Stimulated activated CD4-positive, alpha-beta T cell treated with anti-CD3 and anti-CD28 coated beads, Interleukin-15, amount 100 ng/mL, for 1 hour (primary cell): ENCODE data around the gene DNASE1L3.
"Not testable (repeated sequence)": the region's sequence is repeated elsewhere in the genome, so short reads cannot be mapped to it uniquely, and the experiment has no call there.

ENCODE experiments used
- DNase-seq, 2 donors: peaks; one replicate each; pipeline ENCODE4 v3.0.0-alpha.2; 2020; ENCODE audit warnings: low read depth in 1 of 2, low spot score in 1 of 2

The DNASE1L3 gene

DNA sequence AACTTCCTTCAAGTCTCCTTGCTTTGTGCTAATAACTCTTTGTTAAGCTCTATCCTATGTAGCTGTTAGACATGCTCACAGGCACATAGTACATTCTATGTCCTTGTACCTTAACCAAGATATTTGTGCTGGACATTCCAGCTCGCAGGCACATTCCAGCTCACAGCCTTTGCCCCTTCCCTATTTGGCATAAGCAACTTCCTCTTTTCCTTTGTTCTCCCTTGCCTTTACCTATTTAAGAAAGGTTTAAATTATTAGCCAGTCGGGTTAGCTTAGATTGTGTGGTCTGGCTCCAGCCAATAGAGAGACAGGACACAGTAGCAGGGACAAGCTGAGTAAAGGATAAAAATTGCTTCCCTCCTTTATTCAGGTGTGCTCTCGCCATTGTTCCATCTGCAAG, 9.3 kb downstream of the DNASE1L3 start:
- DNase-seq: not testable (repeated sequence)

DNA sequence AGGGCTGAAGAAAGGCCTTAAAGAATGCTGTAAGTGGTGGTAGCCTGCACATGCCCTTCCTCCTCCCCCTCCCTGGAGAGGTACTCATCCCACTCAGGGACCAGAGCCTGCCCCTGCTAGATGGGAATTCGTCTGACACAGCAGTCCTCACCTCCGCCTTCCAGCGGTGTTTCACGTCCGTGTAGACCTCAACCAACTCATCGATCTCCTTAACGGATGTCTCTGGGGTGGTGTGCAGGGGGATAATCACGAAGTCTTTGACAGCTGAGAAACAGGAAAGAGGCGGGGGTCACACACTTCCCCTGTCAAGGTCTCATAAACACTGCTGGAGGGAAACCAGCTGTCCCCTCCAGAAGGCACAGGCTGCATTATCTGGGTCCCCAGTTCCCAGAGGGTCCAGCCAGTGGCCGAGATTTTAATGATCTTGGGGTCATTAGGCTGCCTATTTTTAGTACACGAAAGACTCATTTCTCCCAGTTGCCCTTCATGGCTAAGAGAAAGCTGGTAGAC, 9.9 kb downstream of the DNASE1L3 start:
- no peak for DNase-seq

GRCh38 chr3:58200121-58200709, 10.6 kb downstream of the DNASE1L3 start:
- DNase-seq: no peak

DNA sequence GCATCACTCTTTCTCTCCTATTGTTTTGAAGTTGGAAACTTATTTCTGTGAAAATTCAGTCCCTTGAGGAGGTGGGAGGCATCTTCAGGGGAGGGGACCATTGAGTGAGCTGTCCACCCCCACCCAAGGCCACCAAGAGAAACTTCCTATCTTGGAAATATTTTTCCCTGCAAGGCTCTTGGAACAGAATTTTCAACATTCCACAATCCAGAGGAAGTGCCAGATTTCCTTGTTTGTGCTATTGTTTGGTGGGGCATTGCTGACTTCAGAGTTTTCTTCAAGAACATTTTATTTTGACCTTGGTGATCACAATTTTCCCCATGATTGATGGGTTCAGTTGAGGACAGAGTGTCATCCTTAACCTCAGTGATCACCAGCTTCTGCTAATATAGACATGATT, 12.0 kb downstream of the DNASE1L3 start:
- no peak for DNase-seq

GRCh38 chr3:58198362-58198761, 12.4 kb downstream of the DNASE1L3 start:
- no peak for DNase-seq

- no peak for DNase-seq
Measured at GRCh38 chr3:58197588-58197987, 13.2 kb downstream of the DNASE1L3 start.

DNA sequence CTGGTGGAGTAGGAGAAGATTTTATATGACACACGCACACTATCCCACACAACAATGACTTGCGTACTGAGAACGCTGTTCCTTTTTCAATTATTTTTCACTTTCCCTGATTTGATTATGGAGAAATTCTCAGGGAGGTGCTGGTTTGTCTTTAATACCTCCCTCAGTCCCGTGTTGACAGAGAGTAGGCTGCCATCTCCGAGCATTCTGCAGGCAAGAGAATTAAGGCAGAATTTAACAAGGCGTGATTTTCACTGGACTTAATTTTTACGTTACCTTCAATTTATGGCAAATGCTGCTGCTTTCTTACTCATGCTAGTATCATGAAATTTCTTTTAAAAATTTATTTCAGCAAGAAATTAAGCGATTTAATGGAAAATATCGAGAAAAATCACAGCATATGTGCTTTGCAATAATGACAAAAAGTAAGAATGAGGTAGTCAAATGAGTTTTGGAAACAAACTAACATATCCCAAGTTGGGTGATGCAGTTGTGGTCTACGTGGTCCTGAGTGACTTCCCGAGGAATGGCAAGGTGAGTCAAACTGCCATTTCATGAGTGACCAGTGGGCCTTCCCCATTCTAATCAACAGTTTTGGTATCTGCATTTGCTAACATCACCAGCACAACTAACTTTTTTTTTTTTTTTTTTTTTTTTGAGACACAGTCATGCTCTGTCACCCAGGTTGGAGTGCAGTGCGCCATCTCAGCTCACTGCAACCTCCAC, 16.9 kb downstream of the DNASE1L3 start:
- no peak for DNase-seq

DNA sequence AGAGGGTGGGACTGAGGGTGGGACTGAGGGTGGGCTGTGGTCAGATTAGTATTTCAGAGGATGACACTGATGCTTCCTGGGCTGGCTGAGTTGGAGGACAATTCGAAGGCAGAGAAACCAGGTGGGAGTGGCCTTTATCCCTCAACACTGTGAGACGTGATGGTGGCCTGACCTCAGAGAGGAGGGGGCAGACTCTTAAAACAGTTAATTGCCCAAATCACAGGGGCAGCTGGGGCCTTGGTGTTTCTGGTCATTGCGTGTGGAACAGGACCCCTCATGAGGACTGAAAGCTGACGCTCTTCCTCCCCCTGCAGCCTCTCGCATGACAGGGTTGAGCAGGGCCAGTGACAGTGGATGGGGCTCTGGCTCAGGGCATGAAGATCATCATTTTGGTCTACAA, 18.7 kb downstream of the DNASE1L3 start:
- no peak for DNase-seq

- DNase-seq: no peak
Measured at GRCh38 chr3:58191361-58191991, 19.3 kb downstream of the DNASE1L3 start.

GRCh38 chr3:58190882-58191281, 19.9 kb downstream of the DNASE1L3 start:
- DNase-seq: no peak

- DNase-seq: no peak
Measured at GRCh38 chr3:58190291-58190690, 20.5 kb downstream of the DNASE1L3 start.

DNA sequence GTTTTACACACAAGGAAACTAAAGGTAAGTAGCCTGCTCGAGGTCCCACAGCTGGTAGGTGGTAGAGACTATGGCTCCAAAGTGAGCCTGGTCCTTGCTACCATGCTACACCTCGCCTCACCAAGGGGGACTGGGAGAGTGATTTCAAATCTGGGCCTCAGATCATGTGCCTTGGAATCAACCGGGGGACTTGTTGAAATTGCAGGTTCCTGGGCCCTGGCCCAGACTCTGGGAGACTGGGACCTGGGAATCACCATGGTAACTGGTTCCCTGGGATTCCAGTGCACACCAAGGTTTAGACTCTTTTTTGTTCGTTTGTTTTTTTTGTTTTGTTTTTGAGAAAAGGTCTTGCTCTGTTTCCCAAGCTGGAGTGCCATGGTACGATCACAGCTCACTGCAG, 21.1 kb downstream of the DNASE1L3 start:
- DNase-seq: no peak

GRCh38 chr3:58188921-58189451, 21.8 kb downstream of the DNASE1L3 start:
- no peak for DNase-seq

DNA sequence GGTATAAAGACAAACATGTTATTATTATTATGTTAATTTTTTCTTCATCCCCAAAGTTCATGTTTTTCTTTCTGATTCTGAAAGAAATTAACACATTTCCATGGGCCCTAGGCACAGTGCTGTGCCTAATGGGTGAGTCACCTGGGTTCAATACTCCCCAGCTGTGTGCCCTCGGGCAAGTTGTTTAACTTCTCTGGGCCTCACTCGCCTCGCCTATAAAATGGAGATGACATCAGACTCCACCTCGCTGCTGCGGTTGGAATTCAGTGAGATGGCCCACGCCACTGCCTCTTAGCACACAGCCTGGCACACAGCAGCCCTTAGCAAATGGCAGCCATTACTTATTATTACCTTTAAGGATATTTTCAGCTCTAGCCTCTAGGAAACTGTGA, 22.6 kb downstream of the DNASE1L3 start:
- no peak for DNase-seq

DNA sequence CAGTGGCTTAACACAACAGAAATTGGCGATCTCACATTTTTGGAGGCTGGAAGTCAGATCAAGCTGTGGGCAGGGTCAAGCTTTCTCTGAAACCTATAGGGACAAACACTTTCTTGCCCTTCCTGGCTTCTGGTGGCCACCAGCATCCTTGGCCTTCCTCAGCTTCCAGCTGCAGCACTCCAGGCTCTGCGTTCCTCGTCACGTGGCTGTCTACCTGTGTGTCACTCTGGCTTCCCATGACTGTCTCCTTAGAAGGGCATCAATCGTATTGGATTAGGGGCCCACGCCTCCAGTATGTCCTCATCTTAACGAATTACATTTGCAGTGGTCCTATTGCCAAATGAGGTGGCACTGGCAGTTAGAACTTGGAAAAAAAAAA, 25.8 kb downstream of the DNASE1L3 start:
- DNase-seq: no peak

GRCh38 chr3:58184309-58184981, 26.3 kb downstream of the DNASE1L3 start:
- no peak for DNase-seq

DNA sequence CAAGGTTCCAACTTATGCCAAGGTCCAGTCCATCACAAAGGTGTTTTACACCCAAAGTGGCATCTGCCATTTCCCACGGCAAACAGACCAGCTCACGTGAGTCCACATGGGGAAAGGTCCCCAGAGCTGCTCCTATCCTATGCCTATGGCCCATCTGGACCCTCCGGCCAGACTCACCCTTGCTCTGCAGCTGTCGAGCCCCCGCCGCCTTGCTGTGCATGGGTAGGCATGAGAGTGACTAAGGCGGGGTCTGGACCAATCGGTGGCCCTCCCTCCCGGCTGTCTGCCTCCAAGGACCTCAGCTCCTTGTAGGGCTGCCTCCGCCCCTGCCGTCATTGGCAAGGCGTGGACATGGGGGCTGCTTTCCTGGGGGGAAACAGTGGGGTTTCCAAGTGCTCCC, 26.9 kb downstream of the DNASE1L3 start:
- DNase-seq: no peak

GRCh38 chr3:58183221-58183620, 27.6 kb downstream of the DNASE1L3 start:
- no peak for DNase-seq

DNA sequence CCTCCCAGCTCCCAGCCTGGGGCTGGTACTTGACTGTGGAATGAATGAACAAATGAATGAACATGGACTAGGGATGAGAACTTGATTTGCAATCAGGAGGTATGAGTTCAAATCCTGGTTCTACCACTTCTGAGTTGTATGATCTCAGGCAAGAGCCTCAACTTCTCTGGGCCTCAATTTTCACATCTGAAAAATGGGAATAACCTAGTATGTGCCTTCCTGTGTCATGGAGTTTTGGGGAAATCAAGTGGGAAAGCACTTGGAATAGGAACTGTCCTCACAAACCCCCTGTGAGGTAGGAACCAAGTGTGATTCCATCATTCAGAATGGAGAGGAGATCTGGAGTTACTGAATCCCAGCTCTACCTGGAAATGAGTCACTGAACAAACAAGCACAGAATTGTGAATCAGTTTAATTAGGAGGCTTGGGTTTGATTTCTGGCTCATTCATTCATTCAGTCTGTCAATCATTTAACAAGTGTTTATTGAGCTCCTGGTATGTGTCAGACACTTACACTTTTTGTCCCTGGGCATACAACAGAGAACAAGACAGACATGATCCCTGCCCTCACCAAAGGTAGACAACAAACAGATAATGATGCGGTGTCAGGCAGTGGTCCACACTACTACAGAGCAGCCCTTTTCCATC, 29.7 kb downstream of the DNASE1L3 start:
- no peak for DNase-seq

DNA sequence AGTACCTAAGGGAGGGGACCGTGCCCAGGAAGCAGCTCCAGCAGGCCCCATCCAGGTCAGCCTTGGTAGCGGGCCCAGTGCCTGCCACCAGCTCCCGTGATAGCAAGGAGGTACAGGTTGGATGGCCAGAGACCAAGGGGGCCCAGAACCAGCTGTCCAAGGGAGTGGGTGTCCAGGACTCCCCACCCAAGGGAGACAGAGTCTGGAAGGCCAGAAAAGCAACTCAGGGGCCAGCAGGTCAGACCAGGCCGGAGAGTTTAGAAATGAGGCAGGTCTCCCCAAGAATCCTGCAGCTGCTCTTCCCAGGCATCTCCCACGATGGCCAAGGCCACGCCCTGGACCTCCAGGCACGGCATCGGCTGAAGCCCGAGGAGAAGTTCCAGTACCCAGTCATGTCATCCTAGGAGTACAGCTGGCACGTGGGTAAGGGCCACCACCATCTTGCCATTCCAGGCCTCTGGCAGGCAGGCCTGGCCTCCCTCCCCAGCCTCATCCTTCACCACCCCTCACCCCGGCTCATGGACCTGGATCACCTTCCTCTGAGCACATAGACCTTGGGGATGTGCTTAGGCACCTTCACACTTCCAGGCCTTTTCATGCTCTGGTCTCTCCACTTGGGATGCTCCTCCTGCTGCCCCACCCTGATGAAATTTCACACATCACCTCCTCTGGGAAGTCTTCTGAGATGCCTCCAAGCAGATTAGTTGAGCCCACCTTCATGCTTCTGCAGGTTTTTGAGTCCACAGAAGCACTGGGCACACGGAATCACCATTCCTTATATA, 30.5 kb downstream of the DNASE1L3 start:
- DNase-seq: no peak
